NB4 (cell line): Measurements from ENCODE around the gene KCTD15.

Source experiments
- DNase-seq: peaks from one replicate; pipeline ENCODE4 v3.0.0; 2010; ENCODE audit warnings: low read depth
- H3K4me3 ChIP-seq: one replicate; pipeline ENCODE4 v1.5.1; 2011; ENCODE audit warnings: mild to moderate bottlenecking, low read depth, low read length, moderate library complexity
- MYC ChIP-seq: IDR thresholded peaks from 2 replicates; pipeline ENCODE4 v1.6.1; 2011; ENCODE audit warnings: low read depth, low read length
- POLR2A ChIP-seq: IDR thresholded peaks from 2 replicates; pipeline ENCODE4 v1.6.1; 2011; ENCODE audit warnings: mild to moderate bottlenecking; ENCODE audit not compliant: insufficient read length; ENCODE audit errors: extremely low read depth
- TF ChIP-seq, protein P1 (sequence below): IDR thresholded peaks from one replicate; pipeline ENCODE4 v1.5.1; 2012; ENCODE audit warnings: low read depth, low read length
- TF ChIP-seq, protein P2 (sequence below): IDR thresholded peaks from 2 replicates; pipeline ENCODE4 v1.6.1; 2011; ENCODE audit warnings: low read depth, low read length

KCTD15 gene

DNA sequence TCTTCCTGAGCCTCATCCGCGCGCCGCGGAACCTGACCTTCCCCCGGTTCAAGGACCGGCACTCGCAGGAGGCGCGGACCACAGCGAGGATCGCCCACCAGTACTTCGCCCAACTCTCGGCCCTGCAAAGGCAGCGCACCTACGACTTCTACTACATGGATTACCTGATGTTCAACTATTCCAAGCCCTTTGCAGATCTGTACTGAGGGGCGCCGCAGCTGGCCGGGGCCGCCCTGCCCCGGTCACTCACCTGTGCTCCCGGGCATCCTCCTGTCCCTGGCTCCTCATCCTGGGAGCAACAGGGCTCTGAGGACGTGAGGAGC lies 23.9 kb upstream of the KCTD15 start:
- no peak for DNase-seq
- TF ChIP-seq, protein P1, sequence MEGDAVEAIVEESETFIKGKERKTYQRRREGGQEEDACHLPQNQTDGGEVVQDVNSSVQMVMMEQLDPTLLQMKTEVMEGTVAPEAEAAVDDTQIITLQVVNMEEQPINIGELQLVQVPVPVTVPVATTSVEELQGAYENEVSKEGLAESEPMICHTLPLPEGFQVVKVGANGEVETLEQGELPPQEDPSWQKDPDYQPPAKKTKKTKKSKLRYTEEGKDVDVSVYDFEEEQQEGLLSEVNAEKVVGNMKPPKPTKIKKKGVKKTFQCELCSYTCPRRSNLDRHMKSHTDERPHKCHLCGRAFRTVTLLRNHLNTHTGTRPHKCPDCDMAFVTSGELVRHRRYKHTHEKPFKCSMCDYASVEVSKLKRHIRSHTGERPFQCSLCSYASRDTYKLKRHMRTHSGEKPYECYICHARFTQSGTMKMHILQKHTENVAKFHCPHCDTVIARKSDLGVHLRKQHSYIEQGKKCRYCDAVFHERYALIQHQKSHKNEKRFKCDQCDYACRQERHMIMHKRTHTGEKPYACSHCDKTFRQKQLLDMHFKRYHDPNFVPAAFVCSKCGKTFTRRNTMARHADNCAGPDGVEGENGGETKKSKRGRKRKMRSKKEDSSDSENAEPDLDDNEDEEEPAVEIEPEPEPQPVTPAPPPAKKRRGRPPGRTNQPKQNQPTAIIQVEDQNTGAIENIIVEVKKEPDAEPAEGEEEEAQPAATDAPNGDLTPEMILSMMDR: no peak
- TF ChIP-seq POLR2A (no peak), MYC (no peak)
- TF ChIP-seq, protein P2, sequence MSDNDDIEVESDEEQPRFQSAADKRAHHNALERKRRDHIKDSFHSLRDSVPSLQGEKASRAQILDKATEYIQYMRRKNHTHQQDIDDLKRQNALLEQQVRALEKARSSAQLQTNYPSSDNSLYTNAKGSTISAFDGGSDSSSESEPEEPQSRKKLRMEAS: no peak
- H3K4me3 ChIP-seq: no peak overlapping the region

DNA sequence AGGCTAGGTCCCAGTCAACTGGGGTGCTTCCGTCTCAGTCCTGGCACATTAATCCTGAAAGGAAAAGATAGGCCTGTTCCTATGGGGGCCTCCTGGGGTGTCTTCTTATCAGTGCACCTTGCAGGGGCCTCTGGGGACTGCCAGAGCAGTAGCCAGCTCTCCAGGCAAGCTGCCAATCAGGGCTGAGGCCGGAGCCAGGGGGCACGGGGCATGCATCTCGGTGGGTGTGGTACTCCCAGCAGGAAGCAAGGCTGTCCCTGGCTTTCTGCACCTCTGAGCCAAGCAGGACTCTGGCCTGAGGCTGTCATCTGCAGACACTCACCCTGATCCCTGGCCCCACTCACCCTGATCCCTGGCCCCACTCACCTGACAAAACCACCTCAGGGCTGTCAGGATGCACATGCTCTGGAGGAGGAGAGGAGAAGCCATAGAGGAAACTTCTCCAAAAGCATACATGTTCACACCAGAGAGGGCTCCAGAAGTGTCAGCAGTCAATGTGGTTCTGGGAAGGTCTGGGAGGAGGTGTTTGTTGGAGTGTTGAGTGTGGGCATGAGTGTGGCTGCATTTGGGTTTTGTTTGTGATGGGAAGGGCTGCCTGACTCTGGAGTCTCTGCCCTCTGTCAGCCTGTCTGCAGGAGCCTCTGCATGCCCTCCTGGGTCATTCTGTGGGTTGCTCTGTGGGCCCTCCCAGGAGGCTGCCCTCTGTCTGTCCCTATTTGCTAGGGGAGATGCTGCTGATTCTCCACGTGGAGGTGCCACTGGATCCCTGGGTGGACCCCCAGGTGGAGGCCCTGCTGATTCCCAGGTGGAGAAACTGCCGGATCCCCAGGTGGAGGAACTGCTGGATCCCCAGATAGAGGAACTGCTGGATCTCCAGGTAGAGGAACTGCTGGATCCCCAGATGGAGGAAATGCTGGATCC lies 22.7 kb upstream of the KCTD15 start:
- no peak for DNase-seq

DNA sequence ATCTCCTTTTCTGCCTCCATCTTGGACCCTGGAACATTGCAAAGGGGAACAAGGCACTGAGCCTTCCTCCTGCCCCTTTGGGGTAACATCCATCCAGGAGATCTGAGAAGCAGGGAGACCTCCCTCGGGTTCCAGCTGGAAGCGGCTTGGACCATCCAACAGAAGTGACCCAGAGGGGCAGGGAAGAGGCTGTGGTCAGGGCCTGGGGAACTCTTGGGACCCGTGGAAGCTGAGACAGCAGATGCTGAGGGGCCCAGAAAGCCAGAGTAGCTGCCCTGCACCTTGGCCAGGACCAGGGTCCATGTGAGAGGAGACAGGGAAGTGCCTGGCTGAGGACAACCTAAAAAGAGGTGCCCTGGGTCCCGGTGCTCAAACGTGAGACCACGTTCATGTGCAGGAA lies 21.9 kb upstream of the KCTD15 start:
- TF ChIP-seq, protein P2: no peak
- TF ChIP-seq POLR2A (no peak), MYC (no peak)
- TF ChIP-seq, protein P1: no peak
- DNase-seq: no peak
- H3K4me3 ChIP-seq: no peak overlapping the region

More for the DNA sequence above, 22.7 kb upstream of the KCTD15 start:
- H3K4me3 ChIP-seq: no peak overlapping the region
- TF ChIP-seq, protein P1: no peak
- TF ChIP-seq MYC: no peak
- TF ChIP-seq, protein P2: no peak
- TF ChIP-seq POLR2A: no peak

DNA sequence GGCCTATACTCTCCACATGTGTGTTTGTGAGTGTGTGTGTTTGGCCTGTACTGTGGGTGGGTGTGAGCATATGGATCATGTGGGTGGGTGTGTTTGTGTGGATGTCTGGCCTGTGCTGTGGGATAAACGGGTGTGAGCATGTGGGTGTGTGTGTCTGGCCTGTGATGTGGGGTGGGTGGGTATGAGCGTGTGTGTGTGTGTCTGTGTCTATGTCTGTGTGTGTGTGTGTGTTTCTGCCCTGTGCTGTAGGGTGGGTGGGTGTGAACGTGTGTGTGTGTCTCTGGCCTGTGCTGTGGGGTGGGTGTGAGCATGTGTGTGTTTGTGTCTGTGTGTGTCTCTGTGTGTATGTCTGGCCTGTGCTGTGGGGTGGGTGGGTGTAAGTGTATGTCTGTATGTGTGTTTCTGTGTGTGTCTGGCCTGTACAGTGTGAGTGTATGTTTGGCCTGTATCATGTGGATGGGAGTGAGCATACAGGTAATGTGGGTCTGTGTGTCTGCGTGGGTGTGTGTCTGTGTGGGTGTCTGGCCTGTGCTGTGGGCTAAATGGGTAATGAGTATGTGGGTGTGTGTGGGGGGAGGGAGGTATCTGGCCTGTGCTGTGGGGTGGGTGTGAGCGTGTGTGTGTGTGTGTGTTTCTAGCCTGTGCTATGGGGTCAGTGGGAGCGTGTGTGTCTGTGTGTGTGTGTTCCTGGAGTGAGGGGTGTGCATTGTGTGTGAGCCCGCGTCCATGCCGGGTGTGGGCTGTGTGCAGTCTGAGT lies 20.8 kb upstream of the KCTD15 start:
- TF ChIP-seq, protein P2: no peak
- TF ChIP-seq MYC: no peak
- no peak for TF ChIP-seq POLR2A
- TF ChIP-seq, protein P1: no peak
- H3K4me3 ChIP-seq: no peak overlapping the region
- DNase-seq: no peak

DNA sequence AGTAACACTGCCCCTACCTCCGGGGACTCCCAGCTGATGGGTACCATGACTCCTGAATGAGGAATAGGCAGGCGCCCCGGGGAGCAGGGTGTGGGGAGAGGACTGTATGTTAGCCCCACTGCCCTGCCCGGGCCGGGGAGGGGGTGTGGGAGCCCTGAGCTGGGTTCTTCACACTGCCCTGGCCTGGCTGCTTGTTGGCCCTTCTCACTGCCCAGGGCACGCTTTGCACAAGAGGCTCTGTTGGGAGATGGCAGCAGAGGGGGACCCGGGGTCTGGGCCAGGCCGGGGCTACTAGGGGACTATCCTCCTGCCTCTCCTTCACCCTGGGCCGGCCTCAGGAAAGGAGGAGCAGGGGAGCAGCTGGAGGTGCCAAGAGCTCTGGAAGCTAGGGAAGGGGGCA lies 19.3 kb upstream of the KCTD15 start:
- no peak for DNase-seq
- TF ChIP-seq, protein P1: no peak
- TF ChIP-seq MYC (no peak), POLR2A (no peak)
- TF ChIP-seq, protein P2: no peak
- no peak overlapping the region for H3K4me3 ChIP-seq
